ENCODE measurements around the gene GFRA1.

GFRA1 gene

DNA sequence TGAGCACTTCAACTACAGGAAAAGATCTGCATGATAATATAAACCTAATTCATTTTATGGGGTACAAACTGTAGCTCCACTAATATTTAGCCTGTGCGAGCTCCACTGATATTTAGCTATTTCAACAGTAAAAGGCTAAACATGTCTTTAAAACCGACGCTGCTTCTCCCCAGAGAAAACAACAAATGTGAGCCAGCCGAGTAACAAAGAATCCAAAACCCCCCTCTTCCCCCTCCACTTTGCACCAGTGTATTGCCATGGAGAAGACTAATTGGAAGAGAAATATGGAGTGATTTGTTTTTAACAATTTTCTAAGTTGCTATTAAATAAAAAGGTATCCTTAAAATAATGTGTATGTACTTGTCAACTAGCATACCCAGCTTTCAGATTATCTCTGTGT, 136.7 kb downstream of the GFRA1 start:
- H3K27ac ChIP-seq = no peak overlapping the region
- no peak for DNase-seq (ENCODE audit: low read depth, low spot score)

DNA sequence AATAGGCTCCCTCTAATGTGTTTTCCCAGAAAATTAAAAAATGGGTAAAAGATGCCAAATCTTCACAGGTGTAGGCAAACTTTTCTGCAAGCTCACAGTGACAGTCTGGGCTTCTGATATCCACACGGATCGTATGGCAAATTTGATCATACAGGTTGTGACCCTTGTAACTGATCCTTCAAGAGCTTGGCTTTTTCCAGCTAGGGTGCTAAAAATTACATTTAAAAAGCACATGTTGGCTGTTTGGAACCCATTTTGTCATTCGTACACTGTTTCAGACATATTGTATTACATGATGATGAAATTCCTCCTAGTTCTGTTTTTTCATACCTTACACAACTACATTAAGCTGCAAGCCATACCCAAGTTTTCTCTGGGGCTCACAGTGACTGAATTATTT, 138.7 kb downstream of the GFRA1 start:
- H3K27ac ChIP-seq = no peak overlapping the region
- DNase-seq (ENCODE audit: low read depth, low spot score) = no peak

DNA sequence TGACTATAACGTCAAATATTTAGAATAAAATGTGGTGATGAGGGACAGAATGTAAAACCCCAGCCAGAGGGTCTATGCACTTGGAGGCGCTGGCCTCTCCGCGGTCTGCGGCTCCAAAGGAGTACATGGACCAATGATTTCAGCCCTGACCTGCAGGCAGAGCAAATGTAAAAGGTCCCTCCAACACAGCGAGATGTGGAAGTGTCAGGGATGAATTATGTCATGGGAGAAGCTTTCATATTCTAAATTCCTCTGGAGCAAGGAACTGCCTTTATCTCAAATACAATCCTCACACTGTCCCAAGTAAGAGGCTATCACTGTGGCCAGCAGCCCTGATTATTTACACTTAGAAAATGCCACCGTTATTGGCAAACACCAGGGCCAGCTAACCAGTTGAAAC, 139.4 kb downstream of the GFRA1 start:
- no peak for DNase-seq (ENCODE audit: low read depth, low spot score)
- no peak overlapping the region for H3K27ac ChIP-seq

DNA sequence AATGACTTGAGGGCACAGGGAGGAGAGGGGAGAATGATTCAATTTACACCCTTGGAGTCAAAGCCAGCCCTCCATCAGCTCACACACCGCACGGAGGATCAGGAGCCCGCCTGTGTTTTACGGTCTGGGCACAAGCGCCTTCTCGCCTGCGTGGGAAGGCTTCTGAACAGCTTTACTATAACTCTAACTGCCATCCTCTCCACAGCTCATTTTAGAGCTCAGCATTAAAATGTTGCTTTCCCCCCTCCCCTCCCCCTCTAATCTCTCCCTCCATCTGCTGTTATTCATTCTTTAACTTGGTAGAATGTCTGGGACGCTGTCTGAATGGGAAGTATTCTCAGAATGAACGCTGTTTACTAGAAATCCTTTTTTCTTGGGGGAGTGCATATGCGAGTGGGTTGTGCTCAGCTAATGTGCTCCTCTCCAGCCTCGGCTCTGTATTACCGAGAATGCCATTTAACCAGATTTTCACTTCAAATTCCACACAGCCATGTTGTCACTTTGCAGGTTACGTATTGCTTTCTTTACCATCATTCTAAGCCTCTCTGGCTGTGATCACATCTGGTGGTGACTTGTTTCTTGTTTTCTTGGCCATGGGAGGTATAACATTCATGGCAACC, 140.1 kb downstream of the GFRA1 start:
- no peak for DNase-seq (ENCODE audit: low read depth, low spot score)
- H3K27ac ChIP-seq = no peak overlapping the region

DNA sequence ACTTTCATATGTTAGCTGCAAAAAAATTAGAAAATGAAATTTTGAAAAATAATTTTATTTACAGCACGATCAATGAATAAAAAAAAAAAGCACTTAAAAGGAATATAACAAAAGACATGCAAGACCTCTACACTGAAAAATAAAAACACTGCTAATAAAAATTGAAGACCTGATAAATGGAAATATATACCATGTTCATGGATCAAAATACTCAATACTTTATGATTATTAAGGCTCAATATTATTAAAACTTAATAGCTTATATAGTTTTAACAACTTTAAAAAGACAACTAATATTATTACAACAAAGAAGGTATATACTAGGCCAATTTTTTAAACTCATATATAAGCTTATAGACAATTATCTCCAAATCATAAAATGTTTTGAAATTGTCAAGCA, 143.0 kb downstream of the GFRA1 start:
- no peak overlapping the region for H3K27ac ChIP-seq
- DNase-seq (ENCODE audit: low read depth, low spot score) = no peak

DNA sequence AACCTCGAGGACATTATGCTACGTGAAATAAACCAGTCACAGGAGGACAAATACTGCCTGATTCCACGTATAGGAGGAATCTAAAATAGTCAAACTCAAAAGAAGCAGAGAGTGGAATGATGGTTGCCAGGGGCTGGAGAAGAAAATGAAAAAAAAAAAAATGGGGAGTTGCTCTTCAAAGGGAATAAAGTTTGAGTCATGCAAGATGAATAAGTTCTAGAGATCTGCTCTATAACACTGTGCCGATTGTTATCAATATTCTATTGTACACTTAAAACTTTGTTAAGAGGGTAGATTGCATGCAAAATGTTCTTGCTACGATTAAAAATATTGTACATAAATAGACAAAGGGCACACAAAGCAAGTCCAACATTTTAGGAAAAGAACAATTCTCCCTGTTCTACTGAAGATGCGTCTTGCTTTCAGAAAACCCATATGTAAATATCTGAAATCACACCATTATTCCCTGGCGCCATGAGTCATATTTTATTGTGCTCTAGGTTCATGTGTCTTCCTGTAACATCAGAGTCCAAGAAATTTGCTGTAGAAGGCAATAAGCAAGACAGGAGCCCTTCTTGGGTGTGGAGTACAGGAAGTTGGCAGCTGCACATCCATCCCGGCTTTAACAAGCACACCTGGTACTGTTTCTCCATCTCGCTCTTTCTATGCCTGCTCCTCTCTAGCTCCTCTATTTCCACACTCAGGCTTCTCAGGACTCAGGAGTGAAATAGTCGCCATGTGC, 145.9 kb downstream of the GFRA1 start:
- no peak for DNase-seq (ENCODE audit: low read depth, low spot score)
- H3K27ac ChIP-seq = no peak overlapping the region

DNA sequence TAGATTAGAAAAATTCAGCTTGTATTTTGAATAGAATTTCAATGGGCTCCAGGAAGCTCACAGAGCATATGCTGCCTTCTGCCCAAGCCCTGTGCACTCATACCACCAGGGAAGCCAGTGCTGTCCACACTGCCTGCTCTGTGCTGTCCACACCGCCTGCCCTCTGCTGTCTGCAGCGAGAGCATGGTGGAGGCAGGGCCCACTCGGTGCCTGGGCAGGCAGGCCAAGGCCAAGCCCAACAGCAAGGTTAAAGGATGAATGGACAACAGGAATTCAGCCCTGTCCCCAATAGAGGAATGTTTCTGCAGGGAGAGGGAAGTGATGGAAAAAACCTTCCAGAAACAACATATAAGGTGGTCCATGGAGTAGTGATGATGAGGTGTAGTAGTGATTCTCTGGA, 146.8 kb downstream of the GFRA1 start:
- no peak overlapping the region for H3K27ac ChIP-seq
- DNase-seq (ENCODE audit: low read depth, low spot score) = no peak

DNA sequence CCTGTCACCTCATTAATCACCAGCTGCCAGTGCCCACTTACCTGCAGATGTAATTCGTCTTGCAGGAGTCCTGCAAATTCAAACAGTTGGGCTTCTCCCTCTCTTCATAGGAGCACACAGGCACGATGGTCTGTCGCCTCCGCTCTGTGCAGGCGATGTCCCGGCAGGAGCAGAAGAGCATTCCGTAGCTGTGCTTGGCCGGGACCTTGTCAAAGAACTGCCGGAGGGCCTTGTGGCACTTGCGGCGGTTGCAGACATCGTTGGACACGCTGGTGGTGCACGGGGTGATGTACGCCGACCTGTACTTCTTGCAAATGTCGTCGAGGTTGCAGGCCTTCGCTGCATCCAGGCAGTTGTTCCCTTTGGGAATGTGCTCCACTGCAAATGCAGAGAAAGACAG, 147.8 kb downstream of the GFRA1 start:
- H3K27ac ChIP-seq = no peak overlapping the region
- DNase-seq (ENCODE audit: low read depth, low spot score) = no peak

DNA sequence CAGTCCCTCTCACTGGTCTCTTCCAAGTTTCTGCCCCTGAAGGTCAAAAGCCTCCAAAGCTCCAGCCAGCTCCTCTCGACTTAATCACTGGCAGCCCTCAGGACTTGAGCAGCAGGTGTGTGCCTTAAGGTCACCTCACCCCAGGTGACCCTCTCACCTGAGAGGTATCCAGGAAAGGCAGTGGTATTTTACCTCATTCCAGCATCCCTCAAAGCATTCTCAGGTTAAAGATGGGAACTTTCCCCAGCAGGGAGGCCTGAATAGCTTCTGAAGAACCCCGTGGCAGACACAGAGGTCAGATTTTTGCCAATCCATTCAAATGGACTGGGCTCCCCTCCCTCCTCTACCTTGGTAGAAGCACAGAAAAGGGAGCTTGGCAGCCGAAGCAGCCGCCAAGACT, 148.2 kb downstream of the GFRA1 start:
- H3K27ac ChIP-seq = no peak overlapping the region
- no peak for DNase-seq (ENCODE audit: low read depth, low spot score)

DNA sequence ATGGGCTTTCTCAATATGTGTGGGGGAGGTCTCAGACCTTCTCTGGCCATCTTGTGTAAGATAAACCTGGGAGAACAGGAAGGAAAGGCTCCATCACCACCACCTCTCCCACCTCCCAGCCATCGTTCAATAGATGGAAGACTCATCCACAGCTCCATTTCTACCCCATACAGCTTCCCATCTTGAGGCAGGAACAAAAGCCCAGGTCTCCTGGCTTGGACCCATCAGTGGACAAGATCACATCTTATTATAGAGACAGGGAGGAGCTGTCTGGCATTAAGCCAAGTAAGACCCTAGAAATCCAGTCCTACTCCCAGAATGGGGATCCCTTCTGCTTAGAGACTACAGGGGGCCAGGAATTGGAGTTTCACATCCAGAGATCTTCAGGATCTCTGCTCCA, 150.3 kb downstream of the GFRA1 start:
- no peak overlapping the region for H3K27ac ChIP-seq
- DNase-seq (ENCODE audit: low read depth, low spot score) = no peak

DNA sequence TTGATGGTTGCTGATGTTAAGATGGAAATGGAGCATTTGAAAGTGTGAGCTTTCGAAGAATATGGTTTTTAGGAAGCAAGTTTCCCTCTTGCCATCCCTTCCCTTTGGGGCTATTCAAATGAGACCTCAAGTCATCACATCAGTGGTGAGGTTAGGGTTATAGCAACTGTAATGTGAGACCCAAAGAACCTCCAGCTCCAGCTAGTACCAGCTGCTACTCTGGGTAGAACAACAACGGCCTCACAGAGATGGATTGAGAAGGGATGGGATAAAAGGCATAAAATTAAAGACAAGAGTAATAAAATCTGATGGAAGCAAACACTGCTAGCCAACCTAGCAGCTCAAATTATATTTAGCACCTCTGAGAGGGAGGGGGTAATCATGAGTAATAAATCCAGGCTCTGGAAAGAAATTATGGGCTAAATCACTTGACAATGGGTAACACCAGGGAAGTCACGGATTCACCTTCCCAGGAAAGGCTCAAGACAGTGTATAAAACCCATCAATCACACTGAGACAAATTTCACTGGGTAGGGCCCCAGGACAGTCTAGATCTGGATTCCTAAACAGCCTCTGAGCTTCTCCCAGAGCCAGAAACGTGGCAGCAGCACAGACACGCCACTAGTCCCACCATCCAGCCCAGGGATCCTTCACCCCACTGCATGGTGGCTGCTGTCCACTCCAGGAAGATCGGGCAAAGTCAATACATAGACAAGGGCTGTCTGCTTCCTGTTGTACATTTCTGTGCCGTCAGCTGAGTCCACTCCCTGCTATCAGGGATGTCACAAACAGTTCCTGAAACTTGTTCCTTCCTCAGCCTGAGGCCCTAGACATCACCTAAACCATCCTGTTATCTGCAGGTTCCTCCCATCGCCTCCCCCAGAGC, 151.1 kb downstream of the GFRA1 start:
- no peak for DNase-seq (ENCODE audit: low read depth, low spot score)
- H3K27ac ChIP-seq = no peak overlapping the region

DNA sequence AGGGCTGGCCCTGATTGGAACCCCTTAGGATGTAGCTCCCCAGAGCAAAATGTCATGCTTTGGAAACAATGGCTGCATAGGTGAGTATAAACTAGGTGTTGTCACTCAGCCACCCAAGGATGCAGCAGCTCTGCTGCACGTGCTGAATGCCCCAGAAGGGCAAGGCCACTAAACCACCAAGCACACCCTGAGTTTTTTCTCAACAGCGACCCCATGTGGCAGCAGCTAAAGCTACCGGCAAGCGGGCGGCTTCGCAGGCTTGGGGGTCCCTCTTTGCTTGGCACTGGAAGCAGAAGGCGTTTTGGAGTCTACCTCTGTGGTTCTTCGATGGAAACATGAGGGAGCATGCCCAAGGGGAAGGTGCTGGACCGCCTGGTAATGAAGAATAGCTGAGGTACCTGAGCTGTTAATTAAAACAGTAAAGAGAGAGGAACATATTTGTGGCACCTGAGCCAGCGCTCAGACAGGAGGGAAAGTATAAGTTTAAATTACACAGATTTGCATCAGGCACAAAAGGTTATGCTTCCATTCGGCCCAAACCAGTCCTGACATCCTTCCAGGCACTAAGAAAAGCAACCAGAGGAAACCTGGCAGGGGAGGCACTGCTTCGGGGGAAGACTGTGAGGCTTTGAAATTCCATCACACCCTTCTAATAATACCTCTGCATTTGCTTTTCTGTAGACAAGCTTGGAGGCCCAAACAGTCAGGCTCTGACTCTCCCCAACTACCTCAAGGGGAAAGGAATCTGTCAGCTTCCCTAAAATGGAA, 152.1 kb downstream of the GFRA1 start:
- DNase-seq (ENCODE audit: low read depth, low spot score) = no peak
- no peak overlapping the region for H3K27ac ChIP-seq

DNA sequence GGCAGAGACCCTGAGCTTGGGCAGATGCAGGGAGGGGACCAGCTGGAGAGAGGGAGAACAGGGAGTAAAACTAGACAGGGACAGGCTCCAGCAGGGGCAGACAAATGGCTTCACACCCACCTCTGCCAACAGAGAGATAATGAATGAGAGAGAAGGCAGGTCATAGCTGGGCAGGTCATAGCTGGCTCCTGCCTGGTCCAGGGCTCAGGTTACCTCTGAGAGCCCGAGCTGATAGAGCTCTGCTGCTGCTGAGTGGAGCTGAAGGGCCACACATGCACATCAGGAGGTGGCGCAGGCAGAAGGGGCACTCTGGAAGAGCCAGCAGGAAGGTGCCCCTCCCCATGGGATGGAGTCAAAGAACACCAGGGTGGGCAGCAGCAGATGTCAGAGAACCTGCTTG, 154.2 kb downstream of the GFRA1 start:
- no peak overlapping the region for H3K27ac ChIP-seq
- no peak for DNase-seq (ENCODE audit: low read depth, low spot score)

DNA sequence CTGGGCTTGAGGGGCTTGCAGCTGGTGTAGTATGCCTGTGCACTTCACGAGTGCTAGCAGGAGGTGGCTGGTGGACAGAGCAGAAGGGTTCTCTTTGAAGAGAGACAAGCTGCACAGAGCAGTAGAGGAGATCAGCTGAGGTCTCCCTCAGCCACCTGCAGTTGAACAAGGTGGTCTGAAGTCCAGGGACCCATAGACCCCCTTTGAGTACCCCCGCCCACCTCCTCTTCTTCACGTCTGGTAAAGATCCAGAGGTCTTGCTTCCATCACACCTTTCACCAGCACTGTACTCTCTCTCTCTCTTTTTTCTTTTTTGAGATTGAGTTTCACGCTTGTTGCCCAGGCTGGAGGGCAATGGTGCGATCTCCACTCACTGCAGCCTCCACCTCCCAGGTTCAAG, 157.2 kb downstream of the GFRA1 start:
- no peak for DNase-seq (ENCODE audit: low read depth, low spot score)
- no peak overlapping the region for H3K27ac ChIP-seq

DNA sequence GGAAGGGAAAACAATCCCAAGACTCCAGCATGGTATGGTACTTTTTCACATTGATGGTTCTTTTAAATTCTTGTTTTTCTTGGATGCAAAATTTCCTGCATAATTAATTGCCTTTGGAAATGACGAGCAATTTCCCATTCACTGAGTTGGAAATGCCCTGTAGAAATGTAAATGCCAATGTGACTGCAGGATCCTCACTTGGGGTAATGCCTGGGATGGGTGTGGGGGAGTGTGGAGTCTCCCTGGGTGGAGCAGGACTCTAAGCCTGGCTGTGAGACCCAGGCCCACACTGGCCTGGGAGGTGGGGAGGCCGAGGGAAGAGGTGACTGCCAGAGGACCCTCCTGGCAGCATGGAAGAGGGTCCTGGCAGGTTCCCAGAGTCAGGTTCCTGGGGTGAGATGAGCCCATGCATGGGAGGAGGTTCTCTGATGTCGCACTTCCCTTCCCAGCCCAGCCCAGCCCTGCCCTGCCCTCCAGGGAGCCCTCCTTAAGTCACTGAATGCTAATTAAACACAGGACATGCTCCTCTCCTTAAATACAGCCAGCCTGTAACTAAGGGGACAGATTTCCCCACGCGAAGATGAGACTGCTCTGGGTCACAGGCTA, 157.9 kb downstream of the GFRA1 start:
- no peak overlapping the region for H3K27ac ChIP-seq
- no peak for DNase-seq (ENCODE audit: low read depth, low spot score)

DNA sequence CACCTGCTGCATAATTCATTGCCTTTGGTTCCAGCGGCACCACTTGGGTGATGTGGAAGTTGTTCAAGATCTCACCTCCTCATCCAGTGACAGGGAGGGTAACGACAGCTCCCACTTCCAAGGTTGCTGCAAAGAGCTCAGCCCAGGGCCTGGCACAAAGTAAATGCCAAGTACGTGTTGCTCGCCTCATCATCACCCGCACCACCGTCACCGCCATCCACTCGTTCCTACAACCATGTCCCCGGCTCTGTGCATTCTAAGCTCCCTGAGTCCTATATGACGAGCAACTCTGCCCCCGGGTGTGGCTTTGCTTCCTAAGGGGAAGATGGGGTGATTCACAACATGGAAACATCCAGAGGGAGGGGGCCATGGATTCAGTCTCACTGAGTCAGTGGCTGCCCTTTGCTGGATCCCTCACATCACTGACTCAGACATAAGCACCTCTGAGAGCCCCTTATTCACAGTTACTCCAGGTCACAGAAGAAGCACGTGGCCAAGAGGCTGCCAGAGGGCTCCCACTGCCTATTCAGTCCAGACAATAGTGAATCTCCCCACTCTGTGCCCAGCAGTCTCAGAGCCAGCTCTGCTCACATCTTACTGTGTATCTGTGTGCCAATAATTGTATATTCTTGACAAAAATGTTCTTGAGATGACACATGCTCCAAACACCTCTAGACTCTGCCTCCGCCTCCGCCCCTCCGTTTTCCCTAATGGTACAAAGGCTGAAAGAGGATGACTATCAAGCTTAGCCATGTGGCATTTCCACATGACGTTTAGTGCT, 159.1 kb downstream of the GFRA1 start:
- no peak overlapping the region for H3K27ac ChIP-seq
- no peak for DNase-seq (ENCODE audit: low read depth, low spot score)

DNA sequence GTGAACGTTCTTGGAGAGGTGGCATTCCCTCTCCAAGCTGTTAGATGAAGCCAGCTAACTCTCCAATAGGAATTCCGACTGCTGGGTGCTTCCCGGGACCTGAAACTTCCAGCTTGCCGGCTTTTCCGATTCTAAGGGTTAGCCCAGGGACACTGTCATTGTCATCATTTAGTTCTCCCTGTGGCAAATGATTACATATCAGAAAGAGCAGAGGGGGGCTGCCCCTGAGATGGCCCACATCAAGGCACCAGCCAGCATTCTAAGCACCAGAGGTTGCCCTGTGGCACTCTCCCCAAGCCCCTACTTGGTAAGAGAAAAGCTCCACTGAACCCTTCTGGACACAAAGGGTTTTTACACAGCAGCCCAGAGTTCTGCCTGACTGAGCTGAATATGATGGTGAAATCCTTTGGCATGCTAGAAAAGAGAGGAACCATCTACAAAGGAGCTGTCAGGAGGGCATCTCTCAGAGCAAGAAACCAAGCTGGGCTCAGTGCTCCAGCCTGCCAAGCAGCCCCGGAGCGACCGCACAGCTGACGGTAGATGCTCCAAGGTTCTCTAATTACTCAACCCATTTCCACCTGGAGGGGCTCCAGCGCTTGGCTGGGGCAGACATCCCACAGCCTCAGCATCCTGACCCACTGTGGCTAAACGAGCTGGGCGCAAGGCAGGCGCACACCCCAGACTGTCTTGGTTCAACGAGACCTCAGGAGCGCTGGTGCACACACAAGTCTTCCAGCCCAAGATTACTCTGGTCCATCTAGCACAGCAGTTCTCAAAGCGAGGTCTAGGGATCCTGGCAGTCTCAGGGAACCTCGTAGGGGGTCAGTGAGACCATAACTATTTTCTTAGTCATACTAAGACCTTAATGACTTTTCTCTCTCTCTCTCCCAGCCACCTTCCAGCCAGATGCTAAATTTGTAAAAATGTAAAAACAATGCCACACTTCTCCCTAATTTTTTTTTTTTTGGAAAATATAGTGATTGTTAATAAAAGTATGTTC, 160.5 kb downstream of the GFRA1 start:
- no peak for DNase-seq (ENCODE audit: low read depth, low spot score)

DNA sequence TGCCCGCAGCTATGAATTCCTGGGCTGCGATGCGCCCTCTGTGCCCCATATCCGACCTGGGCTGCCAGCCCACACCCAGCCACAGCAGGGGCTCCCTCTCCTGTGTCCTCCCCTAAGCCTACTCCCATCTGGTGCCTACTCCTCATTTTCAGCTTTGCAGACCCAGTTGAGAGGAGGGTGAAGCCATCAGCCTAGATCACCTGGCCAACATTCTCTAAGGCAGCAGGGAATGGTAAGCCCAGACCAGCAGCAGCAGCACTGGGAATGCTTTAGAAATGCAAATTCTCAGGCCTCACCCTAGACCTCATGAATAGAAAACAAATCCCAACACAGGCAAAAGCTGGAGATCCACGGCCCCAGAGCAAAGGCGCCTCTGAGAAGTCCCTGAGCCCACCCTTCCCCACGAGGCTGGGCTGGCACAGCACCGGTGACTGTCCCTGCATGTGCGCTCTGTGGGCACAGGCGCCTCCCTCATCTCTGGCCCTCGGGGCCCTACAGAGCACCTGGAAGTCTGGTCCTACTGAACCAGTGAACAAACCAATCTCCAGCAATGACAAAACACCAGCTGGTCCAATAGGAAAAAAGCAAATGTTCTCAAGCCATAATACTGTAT, 161.4 kb downstream of the GFRA1 start:
- no peak for DNase-seq (ENCODE audit: low read depth, low spot score)
- H3K27ac ChIP-seq = no peak overlapping the region

More for the DNA sequence above, 160.5 kb downstream of the GFRA1 start:
- no peak overlapping the region for H3K27ac ChIP-seq
